HCEC 1CT (cell line): ENCODE data around the gene ANO9.

Experiments
- DNase-seq: peaks from one replicate; pipeline ENCODE4 v3.0.0-alpha.2; 2017

The ANO9 gene, protein sequence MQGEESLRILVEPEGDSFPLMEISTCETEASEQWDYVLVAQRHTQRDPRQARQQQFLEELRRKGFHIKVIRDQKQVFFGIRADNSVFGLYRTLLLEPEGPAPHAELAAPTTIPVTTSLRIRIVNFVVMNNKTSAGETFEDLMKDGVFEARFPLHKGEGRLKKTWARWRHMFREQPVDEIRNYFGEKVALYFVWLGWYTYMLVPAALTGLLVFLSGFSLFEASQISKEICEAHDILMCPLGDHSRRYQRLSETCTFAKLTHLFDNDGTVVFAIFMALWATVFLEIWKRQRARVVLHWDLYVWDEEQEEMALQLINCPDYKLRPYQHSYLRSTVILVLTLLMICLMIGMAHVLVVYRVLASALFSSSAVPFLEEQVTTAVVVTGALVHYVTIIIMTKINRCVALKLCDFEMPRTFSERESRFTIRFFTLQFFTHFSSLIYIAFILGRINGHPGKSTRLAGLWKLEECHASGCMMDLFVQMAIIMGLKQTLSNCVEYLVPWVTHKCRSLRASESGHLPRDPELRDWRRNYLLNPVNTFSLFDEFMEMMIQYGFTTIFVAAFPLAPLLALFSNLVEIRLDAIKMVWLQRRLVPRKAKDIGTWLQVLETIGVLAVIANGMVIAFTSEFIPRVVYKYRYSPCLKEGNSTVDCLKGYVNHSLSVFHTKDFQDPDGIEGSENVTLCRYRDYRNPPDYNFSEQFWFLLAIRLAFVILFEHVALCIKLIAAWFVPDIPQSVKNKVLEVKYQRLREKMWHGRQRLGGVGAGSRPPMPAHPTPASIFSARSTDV

DNA sequence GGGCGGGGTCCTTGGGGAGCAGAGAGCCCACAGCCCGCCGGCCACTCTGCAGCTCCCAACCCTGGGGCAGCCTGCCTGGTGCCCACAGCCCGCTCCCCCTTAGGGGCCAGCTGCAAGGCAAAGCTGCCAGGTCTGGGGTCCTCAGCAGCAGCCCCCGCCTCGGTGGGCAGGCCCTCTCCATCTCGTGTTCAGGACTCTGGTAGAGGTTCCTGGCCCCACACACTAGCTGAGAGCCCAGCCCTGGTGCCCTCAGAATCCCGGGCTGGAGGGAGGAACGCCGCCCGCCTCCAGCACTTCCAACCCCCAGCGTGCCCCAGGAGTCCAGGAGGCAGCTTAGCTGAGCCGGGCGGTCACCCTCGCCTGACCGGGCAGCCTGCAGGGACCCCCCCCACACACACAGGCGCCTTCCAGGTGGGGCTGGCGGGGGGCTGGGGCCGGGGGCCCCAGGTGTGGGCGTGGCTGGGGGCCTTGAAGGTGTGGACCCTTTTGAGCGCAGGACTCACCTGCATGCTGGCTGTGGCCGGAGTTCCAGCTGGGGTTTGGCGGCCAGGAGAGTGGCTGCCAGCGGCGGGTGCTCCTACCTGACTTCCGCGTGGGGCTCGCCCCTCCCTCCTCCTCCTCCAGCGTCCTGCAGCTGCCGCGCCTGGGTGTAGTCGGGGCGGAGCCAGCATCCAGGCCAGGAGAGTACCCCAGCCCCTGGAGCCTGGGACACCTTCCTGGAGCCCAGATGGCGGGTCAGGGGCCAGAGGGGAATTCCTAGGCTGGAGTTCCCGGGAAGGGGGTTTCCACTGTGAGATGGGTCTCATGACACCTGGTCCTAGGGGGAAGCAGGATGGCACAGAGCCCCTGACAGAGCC, at the start of gene ANO9:
ANO9 (minus strand) TSS at position 594 of the 857 bp plus-strand sequence; CDS start at position 509, 85 bp downstream.
- no peak for DNase-seq

DNA sequence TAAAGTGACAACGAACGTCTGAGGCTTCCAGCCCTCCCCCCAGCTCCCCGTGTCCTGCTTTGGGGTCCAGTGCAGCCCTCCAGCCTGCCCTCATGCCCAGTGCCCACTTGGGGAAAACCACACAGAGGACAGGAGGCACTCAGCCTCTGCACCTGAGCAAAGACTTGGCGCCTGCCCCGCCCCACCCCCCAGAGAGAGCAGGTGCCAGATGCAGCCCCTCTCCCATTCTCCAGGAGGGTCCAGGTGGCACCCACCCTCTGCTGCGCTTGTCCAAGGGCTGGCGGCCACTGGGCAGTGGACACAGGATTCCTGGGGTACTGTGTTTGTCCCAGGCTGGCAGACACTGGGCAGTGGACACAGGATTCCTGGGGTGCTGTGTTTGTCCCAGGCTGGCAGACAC, 49.5 kb upstream of the ANO9 start:
- DNase-seq = no peak

- DNase-seq = no peak
Measured at GRCh38 chr11:490930-491260, 49.1 kb upstream of the ANO9 start.

DNA sequence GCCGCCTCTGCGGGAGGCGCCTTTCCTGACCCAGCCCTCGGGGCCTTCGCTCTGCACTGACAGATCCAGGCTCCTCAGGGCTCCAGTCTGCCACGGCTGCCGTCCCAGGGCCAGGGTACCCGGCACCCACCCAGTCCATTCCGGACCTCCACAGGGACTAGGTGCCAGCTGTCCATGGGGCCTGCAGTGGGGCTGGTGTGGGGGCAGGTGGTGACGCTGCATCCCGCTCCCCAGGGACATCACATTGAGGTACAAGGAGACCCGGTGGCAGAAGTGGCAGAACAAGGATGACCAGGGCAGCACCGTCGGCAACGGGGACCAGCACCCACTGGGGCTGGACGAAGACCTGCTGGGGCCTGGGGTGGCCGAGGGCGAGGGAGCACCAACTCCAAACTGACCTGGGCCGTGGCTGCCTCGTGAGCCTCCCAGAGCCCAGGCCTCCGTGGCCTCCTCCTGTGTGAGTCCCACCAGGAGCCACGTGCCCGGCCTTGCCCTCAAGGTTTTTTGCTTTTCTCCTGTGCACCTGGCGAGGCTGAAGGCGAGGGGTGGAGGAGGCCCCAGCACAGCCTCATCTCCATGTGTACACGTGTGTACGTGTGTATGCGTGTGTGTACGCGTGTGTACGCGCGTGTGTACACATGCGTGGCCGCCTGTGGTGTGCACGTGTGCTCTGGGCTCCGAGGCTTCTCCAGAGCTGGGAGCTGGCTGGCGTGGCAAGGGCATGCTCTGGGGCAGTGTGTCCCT, 48.5 kb upstream of the ANO9 start:
- DNase-seq = no peak

GRCh38 chr11:489610-490185, 47.9 kb upstream of the ANO9 start:
- DNase-seq = no peak

GRCh38 chr11:488992-489391, 47.2 kb upstream of the ANO9 start:
- DNase-seq = no peak

DNA sequence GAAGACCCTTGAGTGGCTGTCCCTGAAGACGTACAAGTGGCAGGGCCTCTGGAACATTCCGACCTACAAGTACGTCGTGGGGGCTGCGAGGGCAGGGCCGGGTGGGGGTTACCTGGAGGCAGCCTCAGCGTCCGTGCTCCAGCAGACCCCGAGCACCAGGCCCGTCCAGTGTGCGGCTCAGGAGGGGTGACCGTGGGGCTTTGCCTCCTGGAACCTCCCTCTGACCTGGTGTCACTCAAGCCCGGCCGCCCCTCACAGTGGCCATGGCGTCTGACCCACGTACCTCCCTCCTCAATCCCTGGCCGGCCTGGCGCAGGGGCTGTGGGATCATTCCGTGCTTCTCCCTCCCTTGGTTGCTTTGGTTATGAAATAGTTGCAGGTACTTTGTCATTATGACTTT, 46.8 kb upstream of the ANO9 start:
- no peak for DNase-seq

DNA sequence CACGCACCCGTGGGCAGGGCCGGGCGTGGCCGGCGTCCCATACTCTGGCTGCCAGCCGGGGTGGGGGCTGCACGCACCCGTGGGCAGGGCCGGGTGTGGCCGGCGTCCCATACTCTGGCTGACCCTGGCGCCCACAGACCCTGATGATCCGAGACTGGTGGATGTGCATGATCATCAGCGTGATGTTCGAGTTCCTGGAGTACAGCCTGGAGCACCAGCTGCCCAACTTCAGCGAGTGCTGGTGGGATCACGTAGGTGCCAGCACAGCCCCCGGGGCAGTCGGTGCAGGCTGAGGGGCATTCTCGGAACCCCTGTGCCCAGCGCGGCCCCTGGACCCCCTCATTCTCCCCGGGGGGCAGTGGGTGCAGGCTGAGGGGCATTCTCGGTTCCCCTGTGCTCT, 46.3 kb upstream of the ANO9 start:
- no peak for DNase-seq

DNA sequence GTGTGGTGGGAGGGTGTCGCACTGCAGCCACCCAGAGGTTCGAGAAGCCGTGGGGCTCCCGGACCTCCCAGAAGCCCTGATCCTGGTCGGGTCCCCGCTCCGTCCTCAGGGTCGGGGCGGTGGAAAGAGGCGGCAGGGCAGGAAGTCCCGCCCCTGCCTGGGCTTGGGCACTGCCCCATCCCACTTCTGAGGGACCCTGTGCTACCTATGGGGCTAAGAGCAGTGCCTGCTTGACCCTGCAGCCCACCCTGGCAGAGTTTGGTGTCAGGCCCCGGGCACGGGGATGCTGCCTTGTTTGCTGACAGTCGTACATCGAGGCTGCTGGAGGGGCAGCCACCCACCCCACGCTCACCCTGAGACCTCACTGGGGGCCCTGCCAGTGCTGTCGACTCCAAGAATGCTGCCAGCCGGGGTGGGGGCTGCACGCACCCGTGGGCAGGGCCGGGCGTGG, 45.8 kb upstream of the ANO9 start:
- DNase-seq = no peak

DNA sequence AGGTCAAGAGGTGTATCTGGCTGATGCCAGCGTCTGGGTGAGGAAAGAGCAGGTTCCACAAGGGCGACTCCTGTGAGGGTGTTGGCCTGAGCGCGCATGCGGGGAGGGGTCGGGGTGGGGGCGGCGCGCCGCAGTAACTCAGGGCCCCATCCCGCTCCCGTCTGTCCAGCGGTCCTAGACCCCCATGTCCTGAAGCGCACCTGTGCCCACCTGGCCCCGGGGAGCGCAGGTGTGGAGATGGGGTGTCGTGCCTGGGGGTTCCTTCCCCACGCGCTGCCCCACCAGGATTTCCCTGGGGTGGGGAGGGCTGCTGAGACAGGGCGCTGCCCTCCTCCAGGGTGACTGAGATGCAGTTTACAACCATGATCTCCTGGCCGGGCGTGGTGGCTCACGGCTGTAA, 44.4 kb upstream of the ANO9 start:
- no peak for DNase-seq

- DNase-seq = no peak
Measured at GRCh38 chr11:484616-485015, 42.8 kb upstream of the ANO9 start.

DNA sequence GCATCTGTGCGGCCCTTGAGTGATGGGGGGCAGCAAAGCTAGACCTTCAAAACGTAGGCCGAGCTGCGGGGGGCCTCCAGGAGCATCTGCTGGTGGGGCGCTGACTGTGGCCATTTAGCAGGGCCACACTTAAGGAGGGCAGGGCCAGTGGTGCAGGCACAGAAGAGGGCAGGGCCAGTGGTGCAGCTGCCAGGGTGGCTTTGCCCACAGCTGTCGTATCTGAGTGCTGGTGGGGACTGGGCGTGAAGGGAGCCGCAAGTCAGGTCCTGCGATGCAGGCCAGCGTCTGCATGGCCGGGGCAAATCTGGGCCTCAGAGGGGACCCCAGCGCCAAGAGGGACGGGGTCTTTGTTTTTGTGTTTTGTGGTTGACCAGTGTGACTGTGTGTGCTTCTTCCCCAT, 37.5 kb upstream of the ANO9 start:
- no peak for DNase-seq

GRCh38 chr11:477052-477715, 35.4 kb upstream of the ANO9 start:
- no peak for DNase-seq

DNA sequence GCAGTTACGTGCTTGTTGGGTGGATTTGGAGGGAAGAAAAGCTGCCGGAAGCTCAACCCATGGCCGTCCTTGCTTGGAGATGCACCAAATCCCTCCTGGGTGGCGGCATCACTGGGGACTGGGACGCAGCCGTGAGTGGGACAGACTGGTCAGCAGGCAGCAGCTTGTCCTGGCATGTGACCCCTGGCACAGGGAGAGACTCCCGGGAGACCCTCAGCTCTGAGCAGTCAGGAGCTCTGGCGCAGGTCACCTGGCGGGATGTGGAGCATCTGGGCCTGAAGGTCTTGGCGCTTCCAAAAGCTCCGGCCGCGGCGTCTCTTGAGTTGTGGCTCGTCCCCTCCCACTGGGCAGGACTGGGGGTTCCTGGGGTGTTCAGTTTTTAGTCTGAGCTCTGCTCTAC, 34.6 kb upstream of the ANO9 start:
- no peak for DNase-seq

DNA sequence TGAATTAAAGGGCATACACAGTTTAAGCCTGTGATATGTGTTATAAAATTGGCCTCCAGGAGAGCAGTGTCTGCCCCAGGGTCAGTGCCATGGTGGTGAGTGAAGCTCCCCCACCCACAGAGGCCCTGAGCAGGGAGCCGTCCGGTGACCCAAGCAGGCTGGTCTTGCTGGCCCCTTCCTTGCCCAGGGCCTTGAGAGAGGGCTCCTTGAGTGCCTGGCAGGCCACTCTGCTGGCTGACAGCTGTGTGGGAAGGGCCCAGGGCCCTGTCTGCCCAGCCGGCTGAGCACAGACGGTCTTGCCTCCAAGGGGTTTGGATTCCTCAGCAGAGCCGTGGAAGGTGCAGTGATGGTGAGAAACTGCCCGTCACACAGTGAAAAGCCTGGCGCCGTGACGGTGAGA, 34.1 kb upstream of the ANO9 start:
- no peak for DNase-seq

GRCh38 chr11:474914-475506, 33.2 kb upstream of the ANO9 start:
- DNase-seq = no peak

- no peak for DNase-seq
Measured at GRCh38 chr11:473962-474785, 32.4 kb upstream of the ANO9 start.

DNA sequence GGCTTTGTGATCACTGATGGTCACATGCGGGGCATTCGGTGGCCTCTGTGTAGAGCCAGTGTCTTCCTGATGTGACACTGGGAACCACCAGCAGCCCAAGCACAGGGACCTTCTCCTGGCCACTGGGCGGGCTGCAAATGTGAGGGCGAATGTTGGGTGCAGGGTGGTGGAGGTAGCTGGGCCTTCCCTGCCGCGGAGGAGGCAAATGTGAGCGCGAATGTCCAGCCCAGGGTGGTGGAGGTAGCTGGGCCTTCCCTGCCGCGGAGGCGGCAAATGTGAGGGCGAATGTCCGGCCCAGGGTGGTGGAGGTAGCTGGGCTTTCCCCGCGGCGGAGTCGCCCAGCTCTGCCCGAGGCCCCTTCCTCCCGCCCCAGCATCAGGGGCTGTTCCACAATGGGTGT, 31.6 kb upstream of the ANO9 start:
- no peak for DNase-seq

DNA sequence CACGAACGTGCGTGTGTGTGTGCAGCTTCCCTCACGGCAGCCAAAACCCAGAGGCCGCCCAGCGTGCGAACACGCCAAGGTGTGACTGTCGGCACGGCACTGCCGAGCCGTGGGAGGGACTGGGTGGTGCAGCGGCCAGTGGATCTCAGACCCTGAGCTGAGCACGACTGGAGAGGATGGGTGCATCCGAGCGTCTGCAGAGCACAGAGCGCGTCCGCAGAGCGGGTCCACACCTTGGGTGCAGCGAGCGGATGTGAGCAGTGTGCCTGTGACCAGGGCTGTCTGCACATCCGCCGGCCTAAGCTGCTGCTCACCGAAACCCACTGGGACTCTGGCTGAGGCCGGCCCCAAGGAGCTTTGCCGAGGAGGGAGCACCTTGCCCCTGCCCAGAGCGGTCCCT, 31.0 kb upstream of the ANO9 start:
- no peak for DNase-seq

- DNase-seq = no peak
Measured at GRCh38 chr11:472272-472671, 30.5 kb upstream of the ANO9 start.
